SK-N-SH (cell line): ENCODE data around the gene E2F4.

Source experiments
- CTCF ChIP-seq: fragments of 200-600 bp; sonication (generic); IDR thresholded peaks from 2 replicates; pipeline ENCODE4 v1.6.1; 2017; ENCODE audit warnings: antibody characterized with exemption, mild to moderate bottlenecking, moderate library complexity
- JUND ChIP-seq: IDR thresholded peaks from 2 replicates; pipeline ENCODE4 v1.4.0; 2012
- NRF1 ChIP-seq: IDR thresholded peaks from 2 replicates; pipeline ENCODE4 v1.6.1; 2012; ENCODE audit warnings: low read depth, mild to moderate bottlenecking, low read length
- REST ChIP-seq: IDR thresholded peaks from 2 replicates; pipeline ENCODE4 v1.6.1; 2012; ENCODE audit warnings: mild to moderate bottlenecking, low read depth, low read length, moderate library complexity
- SMC3 ChIP-seq: IDR thresholded peaks from 2 replicates; pipeline ENCODE4 v1.6.1; 2012; ENCODE audit warnings: low read depth, low read length, improper control_type of control experiment
- TF ChIP-seq, protein P1 (sequence below): IDR thresholded peaks from 2 replicates; pipeline ENCODE4 v1.4.0; 2012; ENCODE audit warnings: low read depth
- TF ChIP-seq, protein P2 (sequence below): IDR thresholded peaks from 2 replicates; pipeline ENCODE4 v1.4.0; 2012; ENCODE audit warnings: low read depth, borderline replicate concordance

GRCh38 chr16:67161595-67162058 is 30.3 kb upstream of the E2F4 start:
- TF ChIP-seq, protein P1, sequence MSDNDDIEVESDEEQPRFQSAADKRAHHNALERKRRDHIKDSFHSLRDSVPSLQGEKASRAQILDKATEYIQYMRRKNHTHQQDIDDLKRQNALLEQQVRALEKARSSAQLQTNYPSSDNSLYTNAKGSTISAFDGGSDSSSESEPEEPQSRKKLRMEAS, result no peak
- TF ChIP-seq, protein P2, sequence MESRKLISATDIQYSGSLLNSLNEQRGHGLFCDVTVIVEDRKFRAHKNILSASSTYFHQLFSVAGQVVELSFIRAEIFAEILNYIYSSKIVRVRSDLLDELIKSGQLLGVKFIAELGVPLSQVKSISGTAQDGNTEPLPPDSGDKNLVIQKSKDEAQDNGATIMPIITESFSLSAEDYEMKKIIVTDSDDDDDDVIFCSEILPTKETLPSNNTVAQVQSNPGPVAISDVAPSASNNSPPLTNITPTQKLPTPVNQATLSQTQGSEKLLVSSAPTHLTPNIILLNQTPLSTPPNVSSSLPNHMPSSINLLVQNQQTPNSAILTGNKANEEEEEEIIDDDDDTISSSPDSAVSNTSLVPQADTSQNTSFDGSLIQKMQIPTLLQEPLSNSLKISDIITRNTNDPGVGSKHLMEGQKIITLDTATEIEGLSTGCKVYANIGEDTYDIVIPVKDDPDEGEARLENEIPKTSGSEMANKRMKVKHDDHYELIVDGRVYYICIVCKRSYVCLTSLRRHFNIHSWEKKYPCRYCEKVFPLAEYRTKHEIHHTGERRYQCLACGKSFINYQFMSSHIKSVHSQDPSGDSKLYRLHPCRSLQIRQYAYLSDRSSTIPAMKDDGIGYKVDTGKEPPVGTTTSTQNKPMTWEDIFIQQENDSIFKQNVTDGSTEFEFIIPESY, result no peak
- TF ChIP-seq SMC3 (no peak), CTCF (no peak), JUND (no peak), REST (no peak), NRF1 (no peak)
